NB4 (cell line): Measurements from ENCODE around the gene VEPH1.
"Not testable (repeated sequence)": the region's sequence is repeated elsewhere in the genome, so short reads cannot be mapped to it uniquely, and the experiment has no call there.

Experiments
- DNase-seq: peaks from one replicate; pipeline ENCODE4 v3.0.0; 2010; ENCODE audit warnings: low read depth
- H3K4me3 ChIP-seq: one replicate; pipeline ENCODE4 v1.5.1; 2011; ENCODE audit warnings: mild to moderate bottlenecking, low read depth, low read length, moderate library complexity
- CTCF ChIP-seq: IDR thresholded peaks from one replicate; pipeline ENCODE4 v1.5.1; 2012; ENCODE audit warnings: low read depth, low read length
- MYC ChIP-seq: IDR thresholded peaks from 2 replicates; pipeline ENCODE4 v1.6.1; 2011; ENCODE audit warnings: low read depth, low read length
- POLR2A ChIP-seq: IDR thresholded peaks from 2 replicates; pipeline ENCODE4 v1.6.1; 2011; ENCODE audit warnings: mild to moderate bottlenecking; ENCODE audit not compliant: insufficient read length; ENCODE audit errors: extremely low read depth
- TF ChIP-seq, protein P1 (sequence below): IDR thresholded peaks from 2 replicates; pipeline ENCODE4 v1.6.1; 2011; ENCODE audit warnings: low read depth, low read length

VEPH1 gene

GRCh38 chr3:157327837-157328236 lies 175.4 kb downstream of the VEPH1 start:
- no peak for TF ChIP-seq MYC
- TF ChIP-seq CTCF: no peak
- TF ChIP-seq, protein P1, sequence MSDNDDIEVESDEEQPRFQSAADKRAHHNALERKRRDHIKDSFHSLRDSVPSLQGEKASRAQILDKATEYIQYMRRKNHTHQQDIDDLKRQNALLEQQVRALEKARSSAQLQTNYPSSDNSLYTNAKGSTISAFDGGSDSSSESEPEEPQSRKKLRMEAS: no peak
- TF ChIP-seq POLR2A: no peak
- no peak for DNase-seq
- no peak overlapping the region for H3K4me3 ChIP-seq

DNA sequence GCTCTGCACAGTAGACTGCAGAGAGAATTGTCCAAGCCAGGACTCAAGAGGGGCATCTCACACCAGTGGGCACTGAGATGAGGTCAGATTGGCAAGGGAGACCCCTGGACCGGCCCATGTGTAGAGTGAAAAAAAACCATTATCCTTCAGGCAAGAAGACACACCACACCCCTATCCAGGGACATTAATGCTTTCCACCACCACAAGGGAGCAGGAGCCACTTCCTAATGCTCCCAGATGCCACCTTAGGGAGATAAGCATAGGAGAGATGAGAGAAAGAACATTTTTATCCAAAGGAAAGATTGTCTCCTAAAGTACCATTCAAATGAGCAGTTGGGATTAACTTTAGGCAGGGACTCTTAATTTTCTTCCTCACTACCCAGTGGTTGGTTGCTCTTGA lies 176.2 kb downstream of the VEPH1 start:
- DNase-seq: no peak
- H3K4me3 ChIP-seq: no peak overlapping the region
- TF ChIP-seq, protein P1: no peak
- TF ChIP-seq POLR2A (no peak), MYC (no peak), CTCF (no peak)

- DNase-seq: not testable (repeated sequence)
Observed at GRCh38 chr3:157324869-157325268, 178.3 kb downstream of the VEPH1 start.

DNA sequence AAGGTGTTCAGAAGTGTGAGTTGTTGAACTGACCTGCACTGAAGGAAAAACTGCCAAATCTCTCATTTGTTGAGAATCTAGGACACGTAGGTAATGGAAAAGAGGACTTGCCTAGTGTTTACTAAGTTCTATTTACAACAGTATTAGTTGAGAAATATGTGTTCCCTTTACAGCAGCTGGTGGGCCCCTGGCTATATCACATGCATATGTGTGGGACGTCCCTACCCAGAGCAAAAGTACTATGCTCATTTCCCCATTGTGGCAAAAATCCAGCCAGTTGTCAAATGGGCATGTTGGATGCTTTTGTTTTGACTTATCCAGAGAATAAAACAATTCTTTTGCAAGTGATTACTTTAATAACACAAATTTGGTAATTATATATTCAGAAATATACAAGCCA lies 179.9 kb downstream of the VEPH1 start:
- DNase-seq: no peak
- TF ChIP-seq, protein P1: no peak
- no peak for TF ChIP-seq POLR2A
- TF ChIP-seq CTCF: no peak
- TF ChIP-seq MYC: no peak

More at GRCh38 chr3:157324869-157325268, 178.3 kb downstream of the VEPH1 start:
- not testable (repeated sequence) for H3K4me3 ChIP-seq

DNA sequence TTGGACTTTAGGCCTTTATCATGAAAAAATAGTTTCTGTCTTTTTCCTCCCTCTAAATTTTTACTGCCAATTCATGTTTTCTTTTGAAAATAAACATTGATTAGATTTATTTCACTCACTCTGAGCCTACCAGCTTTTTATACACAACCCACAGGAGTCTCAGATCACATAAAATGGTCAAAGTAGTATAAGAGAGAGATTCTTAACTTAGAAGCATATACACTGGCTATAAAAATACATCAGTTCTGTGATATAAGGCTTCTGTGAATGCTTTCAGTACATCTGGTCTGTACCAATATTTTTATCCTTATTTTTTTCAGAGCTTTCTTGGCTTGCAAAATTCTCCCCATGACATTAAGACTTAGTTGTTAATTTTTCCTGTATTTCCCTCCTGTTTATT lies 183.5 kb downstream of the VEPH1 start:
- TF ChIP-seq POLR2A (no peak), CTCF (no peak), MYC (no peak)
- TF ChIP-seq, protein P1: no peak
- DNase-seq: no peak
- no peak overlapping the region for H3K4me3 ChIP-seq

More for the DNA sequence above, 179.9 kb downstream of the VEPH1 start:
- H3K4me3 ChIP-seq: no peak overlapping the region

DNA sequence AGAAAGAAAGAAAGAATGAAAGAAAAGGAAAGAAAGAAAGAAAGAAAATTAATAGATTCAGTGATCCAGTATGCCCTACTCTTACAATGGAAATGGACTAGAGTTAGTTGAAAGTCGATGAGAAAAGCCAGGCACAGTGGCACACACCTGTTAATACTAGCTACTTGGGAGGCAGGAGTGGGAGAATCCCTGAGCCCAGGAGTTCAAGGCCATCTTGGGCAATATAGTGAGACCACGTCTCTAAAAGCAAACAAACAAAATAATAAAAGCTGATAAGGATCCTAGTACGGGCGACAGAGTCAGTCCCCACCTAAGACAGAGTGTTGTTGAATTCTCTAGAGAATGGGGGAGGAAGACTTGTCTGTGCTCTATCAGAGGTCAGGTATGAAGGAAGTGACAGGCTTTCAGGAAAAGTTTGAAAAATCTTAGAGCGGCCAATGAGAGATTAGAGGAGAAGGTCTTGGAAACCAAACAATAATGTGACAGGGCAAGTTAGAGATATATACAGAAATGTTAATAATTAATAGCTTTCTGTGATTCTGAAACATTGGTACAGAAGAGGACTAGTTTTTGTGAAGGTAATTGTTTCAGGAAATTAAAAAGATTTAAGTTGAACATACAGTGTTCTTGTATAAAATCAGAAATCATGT lies 184.5 kb downstream of the VEPH1 start:
- TF ChIP-seq MYC: no peak
- TF ChIP-seq CTCF: no peak
- TF ChIP-seq, protein P1: no peak
- no peak for TF ChIP-seq POLR2A
- DNase-seq: no peak
- H3K4me3 ChIP-seq: no peak overlapping the region
